Measurements from ENCODE around the gene DPP8. TPM values are rescaled to one million over a fixed set of nuclear protein-coding genes. Genes with fewer than 3 reads are reported as not detected.
A peak's percentile ranks its signal among the peaks of the same experiment; 100 is the strongest.

The DPP8 gene
- total RNA-seq, 1 donor from 2014 or later = 30.8 TPM

- Histone ChIP-seq H3K36me3 (ENCODE audit: control insufficient read depth, insufficient read depth, low read length) (no peaks in the 10 kb centered on the region), H3K27me3 (ENCODE audit: control insufficient read depth, insufficient read depth, low read length) (no peaks in the 10 kb centered on the region)
- TF ChIP-seq CTCF (IDR thresholded peaks at IDR 0.05; ENCODE audit: insufficient read depth, low read length, poor library complexity, severe bottlenecking) = no peak
Observed at GRCh38 chr15:65404186-65404872, 113.2 kb downstream of the DPP8 start.

GRCh38 chr15:65402961-65403360 is 114.5 kb downstream of the DPP8 start:
- no peak for DNase-seq (ENCODE audit: low read depth)
- Histone ChIP-seq H3K36me3 (ENCODE audit: control insufficient read depth, insufficient read depth, low read length) (no peaks in the 10 kb centered on the region), H3K4me3 (ENCODE audit: low read depth, low read length) (no peak overlapping the region), H3K27me3 (ENCODE audit: control insufficient read depth, insufficient read depth, low read length) (no peaks in the 10 kb centered on the region)
- no peak for TF ChIP-seq CTCF (IDR thresholded peaks at IDR 0.05; ENCODE audit: insufficient read depth, low read length, poor library complexity, severe bottlenecking)

More at GRCh38 chr15:65404186-65404872, 113.2 kb downstream of the DPP8 start:
- no peak for DNase-seq (ENCODE audit: low read depth)
- no peak overlapping the region for H3K4me3 ChIP-seq (ENCODE audit: low read depth, low read length)

GRCh38 chr15:65401611-65402240 is 115.8 kb downstream of the DPP8 start:
- peaks cover 4% of the 10 kb centered on the region for H3K27me3 ChIP-seq (ENCODE audit: control insufficient read depth, insufficient read depth, low read length)
- no peak for DNase-seq (ENCODE audit: low read depth)

GRCh38 chr15:65400760-65401610 is 116.5 kb downstream of the DPP8 start:
- Histone ChIP-seq H3K4me3 (ENCODE audit: low read depth, low read length) (no peak overlapping the region), H3K27me3 (ENCODE audit: control insufficient read depth, insufficient read depth, low read length) (peaks cover 12% of the 10 kb centered on the region), H3K36me3 (ENCODE audit: control insufficient read depth, insufficient read depth, low read length) (no peaks in the 10 kb centered on the region)
- peak; percentile 96 for TF ChIP-seq CTCF (IDR thresholded peaks at IDR 0.05; ENCODE audit: insufficient read depth, low read length, poor library complexity, severe bottlenecking)
- DNase-seq (ENCODE audit: low read depth) = no peak

More at GRCh38 chr15:65401611-65402240, 115.8 kb downstream of the DPP8 start:
- TF ChIP-seq CTCF (IDR thresholded peaks at IDR 0.05; ENCODE audit: insufficient read depth, low read length, poor library complexity, severe bottlenecking) = no peak
- Histone ChIP-seq H3K4me3 (ENCODE audit: low read depth, low read length) (no peak overlapping the region), H3K36me3 (ENCODE audit: control insufficient read depth, insufficient read depth, low read length) (no peaks in the 10 kb centered on the region)

GRCh38 chr15:65399997-65400396 is 117.5 kb downstream of the DPP8 start:
- TF ChIP-seq CTCF (IDR thresholded peaks at IDR 0.05; ENCODE audit: insufficient read depth, low read length, poor library complexity, severe bottlenecking) = no peak
- no peak for DNase-seq (ENCODE audit: low read depth)
- no peaks in the 10 kb centered on the region for H3K36me3 ChIP-seq (ENCODE audit: control insufficient read depth, insufficient read depth, low read length)
- H3K27me3 ChIP-seq (ENCODE audit: control insufficient read depth, insufficient read depth, low read length) = peaks cover 21% of the 10 kb centered on the region
- no peak overlapping the region for H3K4me3 ChIP-seq (ENCODE audit: low read depth, low read length)

All from kidney epithelial cell (primary cell).